H1 (cell line): Measurements from ENCODE around the gene WDFY1. TPM values are rescaled to one million over a fixed set of nuclear protein-coding genes. Genes with fewer than 3 reads are reported as not detected.

ENCODE experiments used
- EP300 ChIP-seq, 2 experiments: IDR thresholded peaks; 1 replicate in 1 of 2; 2 replicates in 1 of 2; pipeline ENCODE4 v1.6.1; 2011 to 2012; ENCODE audit warnings: low read depth in 2 of 2, low read length in 2 of 2, mild to moderate bottlenecking in 2 of 2, borderline replicate concordance in 1 of 2, inconsistent platforms in 1 of 2, moderate library complexity in 1 of 2
- RBBP5 ChIP-seq: IDR thresholded peaks from 2 replicates; pipeline ENCODE4 v1.7.1; 2012; ENCODE audit warnings: low read depth, mild to moderate bottlenecking, inconsistent platforms, low read length, moderate library complexity, borderline replicate concordance
- polyA plus RNA-seq, 7 experiments: library from polyadenylated mRNA; depleted of rRNA in 3 of 7; stranded (reverse) in 5 of 7; unstranded in 2 of 7; fragments of >200 nt in 5 of 7; fragments of 200-250 nt in 2 of 7; gene quantifications; 1 replicate in 5 of 7; 2 replicates in 1 of 7; 4 replicates in 1 of 7; pipeline versions ENCODE4 v1.2.1 to v1.2.3, GENCODE V29; 2011 to 2013; ENCODE audit warnings: missing spikeins in 2 of 7, mixed read lengths in 2 of 7
- total RNA-seq: library from RNA; stranded (reverse); fragmentation: NEBNext Ultra II Directional; extraction: Animal tissue kit (Norgen Biotek cat#: 25700); gene quantifications from 2 replicates; pipeline ENCODE4 v1.2.1, GENCODE V29; 2021
- TF ChIP-seq, protein P1 (sequence below): fragments of 300-600 bp; sonication (generic); IDR thresholded peaks from 2 replicates; pipeline ENCODE4 v1.7.1; 2012; ENCODE audit warnings: low read length, moderate library complexity, mild to moderate bottlenecking, inconsistent platforms; ENCODE audit not compliant: insufficient replicate concordance

Gene WDFY1
- total and polyA plus RNA-seq, 2 of the 8 experiments (the other 6 are each of a cell fraction or from before 2014, with no cell fraction given): 68.4 to 94.7 TPM

DNA sequence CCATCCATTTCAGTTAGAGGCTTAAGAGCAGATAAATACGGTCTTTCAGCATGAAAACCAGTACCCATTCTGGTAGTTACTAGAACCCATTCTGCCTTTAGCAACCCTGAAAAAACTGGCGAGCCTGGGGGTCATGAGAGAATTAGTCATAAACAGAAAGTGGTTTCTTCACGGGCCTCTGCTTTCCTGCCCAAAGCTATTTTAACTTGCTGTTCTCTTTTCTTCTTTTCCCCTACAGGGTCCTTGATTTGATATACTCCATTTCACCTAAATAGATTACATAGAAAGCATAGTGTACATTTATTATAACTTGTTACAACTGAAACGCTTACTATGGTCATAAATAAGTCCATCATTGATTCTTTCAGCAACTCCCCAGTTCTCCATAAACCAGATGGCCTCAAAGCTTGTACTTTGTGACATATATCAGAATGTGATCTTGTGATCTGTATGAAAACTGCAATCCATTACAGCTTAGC, 48.3 kb downstream of the WDFY1 start (continued):
- TF ChIP-seq EP300 (IDR thresholded peaks at IDR 0.05; ENCODE audit: borderline replicate concordance in 1 of 2, low read depth in 2 of 2, low read length in 2 of 2) (no peak), RBBP5 (no peak)
- TF ChIP-seq, protein P1, sequence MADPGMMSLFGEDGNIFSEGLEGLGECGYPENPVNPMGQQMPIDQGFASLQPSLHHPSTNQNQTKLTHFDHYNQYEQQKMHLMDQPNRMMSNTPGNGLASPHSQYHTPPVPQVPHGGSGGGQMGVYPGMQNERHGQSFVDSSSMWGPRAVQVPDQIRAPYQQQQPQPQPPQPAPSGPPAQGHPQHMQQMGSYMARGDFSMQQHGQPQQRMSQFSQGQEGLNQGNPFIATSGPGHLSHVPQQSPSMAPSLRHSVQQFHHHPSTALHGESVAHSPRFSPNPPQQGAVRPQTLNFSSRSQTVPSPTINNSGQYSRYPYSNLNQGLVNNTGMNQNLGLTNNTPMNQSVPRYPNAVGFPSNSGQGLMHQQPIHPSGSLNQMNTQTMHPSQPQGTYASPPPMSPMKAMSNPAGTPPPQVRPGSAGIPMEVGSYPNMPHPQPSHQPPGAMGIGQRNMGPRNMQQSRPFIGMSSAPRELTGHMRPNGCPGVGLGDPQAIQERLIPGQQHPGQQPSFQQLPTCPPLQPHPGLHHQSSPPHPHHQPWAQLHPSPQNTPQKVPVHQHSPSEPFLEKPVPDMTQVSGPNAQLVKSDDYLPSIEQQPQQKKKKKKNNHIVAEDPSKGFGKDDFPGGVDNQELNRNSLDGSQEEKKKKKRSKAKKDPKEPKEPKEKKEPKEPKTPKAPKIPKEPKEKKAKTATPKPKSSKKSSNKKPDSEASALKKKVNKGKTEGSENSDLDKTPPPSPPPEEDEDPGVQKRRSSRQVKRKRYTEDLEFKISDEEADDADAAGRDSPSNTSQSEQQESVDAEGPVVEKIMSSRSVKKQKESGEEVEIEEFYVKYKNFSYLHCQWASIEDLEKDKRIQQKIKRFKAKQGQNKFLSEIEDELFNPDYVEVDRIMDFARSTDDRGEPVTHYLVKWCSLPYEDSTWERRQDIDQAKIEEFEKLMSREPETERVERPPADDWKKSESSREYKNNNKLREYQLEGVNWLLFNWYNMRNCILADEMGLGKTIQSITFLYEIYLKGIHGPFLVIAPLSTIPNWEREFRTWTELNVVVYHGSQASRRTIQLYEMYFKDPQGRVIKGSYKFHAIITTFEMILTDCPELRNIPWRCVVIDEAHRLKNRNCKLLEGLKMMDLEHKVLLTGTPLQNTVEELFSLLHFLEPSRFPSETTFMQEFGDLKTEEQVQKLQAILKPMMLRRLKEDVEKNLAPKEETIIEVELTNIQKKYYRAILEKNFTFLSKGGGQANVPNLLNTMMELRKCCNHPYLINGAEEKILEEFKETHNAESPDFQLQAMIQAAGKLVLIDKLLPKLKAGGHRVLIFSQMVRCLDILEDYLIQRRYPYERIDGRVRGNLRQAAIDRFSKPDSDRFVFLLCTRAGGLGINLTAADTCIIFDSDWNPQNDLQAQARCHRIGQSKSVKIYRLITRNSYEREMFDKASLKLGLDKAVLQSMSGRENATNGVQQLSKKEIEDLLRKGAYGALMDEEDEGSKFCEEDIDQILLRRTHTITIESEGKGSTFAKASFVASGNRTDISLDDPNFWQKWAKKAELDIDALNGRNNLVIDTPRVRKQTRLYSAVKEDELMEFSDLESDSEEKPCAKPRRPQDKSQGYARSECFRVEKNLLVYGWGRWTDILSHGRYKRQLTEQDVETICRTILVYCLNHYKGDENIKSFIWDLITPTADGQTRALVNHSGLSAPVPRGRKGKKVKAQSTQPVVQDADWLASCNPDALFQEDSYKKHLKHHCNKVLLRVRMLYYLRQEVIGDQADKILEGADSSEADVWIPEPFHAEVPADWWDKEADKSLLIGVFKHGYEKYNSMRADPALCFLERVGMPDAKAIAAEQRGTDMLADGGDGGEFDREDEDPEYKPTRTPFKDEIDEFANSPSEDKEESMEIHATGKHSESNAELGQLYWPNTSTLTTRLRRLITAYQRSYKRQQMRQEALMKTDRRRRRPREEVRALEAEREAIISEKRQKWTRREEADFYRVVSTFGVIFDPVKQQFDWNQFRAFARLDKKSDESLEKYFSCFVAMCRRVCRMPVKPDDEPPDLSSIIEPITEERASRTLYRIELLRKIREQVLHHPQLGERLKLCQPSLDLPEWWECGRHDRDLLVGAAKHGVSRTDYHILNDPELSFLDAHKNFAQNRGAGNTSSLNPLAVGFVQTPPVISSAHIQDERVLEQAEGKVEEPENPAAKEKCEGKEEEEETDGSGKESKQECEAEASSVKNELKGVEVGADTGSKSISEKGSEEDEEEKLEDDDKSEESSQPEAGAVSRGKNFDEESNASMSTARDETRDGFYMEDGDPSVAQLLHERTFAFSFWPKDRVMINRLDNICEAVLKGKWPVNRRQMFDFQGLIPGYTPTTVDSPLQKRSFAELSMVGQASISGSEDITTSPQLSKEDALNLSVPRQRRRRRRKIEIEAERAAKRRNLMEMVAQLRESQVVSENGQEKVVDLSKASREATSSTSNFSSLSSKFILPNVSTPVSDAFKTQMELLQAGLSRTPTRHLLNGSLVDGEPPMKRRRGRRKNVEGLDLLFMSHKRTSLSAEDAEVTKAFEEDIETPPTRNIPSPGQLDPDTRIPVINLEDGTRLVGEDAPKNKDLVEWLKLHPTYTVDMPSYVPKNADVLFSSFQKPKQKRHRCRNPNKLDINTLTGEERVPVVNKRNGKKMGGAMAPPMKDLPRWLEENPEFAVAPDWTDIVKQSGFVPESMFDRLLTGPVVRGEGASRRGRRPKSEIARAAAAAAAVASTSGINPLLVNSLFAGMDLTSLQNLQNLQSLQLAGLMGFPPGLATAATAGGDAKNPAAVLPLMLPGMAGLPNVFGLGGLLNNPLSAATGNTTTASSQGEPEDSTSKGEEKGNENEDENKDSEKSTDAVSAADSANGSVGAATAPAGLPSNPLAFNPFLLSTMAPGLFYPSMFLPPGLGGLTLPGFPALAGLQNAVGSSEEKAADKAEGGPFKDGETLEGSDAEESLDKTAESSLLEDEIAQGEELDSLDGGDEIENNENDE: no peak
